Keratinocyte (primary cell): ENCODE results near the gene SH2D4B. TPM values are rescaled to one million over a fixed set of nuclear protein-coding genes. Genes with fewer than 3 reads are reported as not detected.

Source experiments
- DNase-seq: peaks from one replicate; pipeline ENCODE4 v3.0.0-alpha.2; 2011; ENCODE audit warnings: low read depth, missing footprints, low spot score
- FAIRE-seq: peaks from 2 replicates; lab custom pipeline; 2011; peaks lifted over from hg19 to GRCh38; lab: Jason Lieb, UNC
- H2AFZ ChIP-seq: 2 replicates; pipeline ENCODE4 v1.6.0; 2012; ENCODE audit warnings: low read length, control low read depth, inconsistent platforms; ENCODE audit not compliant: control insufficient read depth
- H3K27ac ChIP-seq: 2 replicates; pipeline ENCODE4 v1.5.1; 2011; ENCODE audit warnings: low read length; ENCODE audit not compliant: control insufficient read depth, insufficient read depth
- H3K27me3 ChIP-seq: 3 replicates; pipeline ENCODE4 v1.6.0; 2011; ENCODE audit warnings: low read length; ENCODE audit not compliant: control insufficient read depth, insufficient read depth; ENCODE audit errors: extremely low read depth
- H3K36me3 ChIP-seq, 2 experiments: 2 replicates in 1 of 2; 3 replicates in 1 of 2; pipeline ENCODE4 v1.5.1; 2011; ENCODE audit warnings: low read length in 2 of 2, mild to moderate bottlenecking in 1 of 2; ENCODE audit not compliant: control insufficient read depth in 2 of 2, insufficient read depth in 2 of 2; ENCODE audit errors: extremely low read depth in 1 of 2
- H3K4me1 ChIP-seq: 3 replicates; pipeline ENCODE4 v1.5.1; 2011; ENCODE audit warnings: low read length; ENCODE audit not compliant: control insufficient read depth, insufficient read depth; ENCODE audit errors: extremely low read depth
- H3K4me2 ChIP-seq: 3 replicates; pipeline ENCODE4 v1.6.0; 2011; ENCODE audit warnings: low read depth, low read length; ENCODE audit not compliant: control insufficient read depth, insufficient read depth; ENCODE audit errors: extremely low read depth
- H3K4me3 ChIP-seq, 3 experiments: fragments of 200-600 bp in 1 of 3; sonication (generic) in 1 of 3; 2 replicates in 2 of 3; 3 replicates in 1 of 3; pipeline ENCODE4 v1.5.1; 2011 to 2016; ENCODE audit warnings: low read length in 3 of 3, mild to moderate bottlenecking in 3 of 3, control low read depth in 2 of 3, inconsistent platforms in 1 of 3, low read depth in 1 of 3, mixed read lengths in 1 of 3, mixed run types in 1 of 3, moderate library complexity in 1 of 3; ENCODE audit not compliant: control insufficient read depth in 2 of 3, insufficient read depth in 2 of 3; ENCODE audit errors: extremely low read depth in 1 of 3
- H3K79me2 ChIP-seq: 2 replicates; pipeline ENCODE4 v1.6.0; 2012; ENCODE audit warnings: low read length; ENCODE audit not compliant: control insufficient read depth, insufficient read depth
- H3K9ac ChIP-seq: 3 replicates; pipeline ENCODE4 v1.6.0; 2011; ENCODE audit warnings: low read length; ENCODE audit not compliant: control insufficient read depth, insufficient read depth; ENCODE audit errors: extremely low read depth
- H3K9me1 ChIP-seq: 3 replicates; pipeline ENCODE4 v1.6.0; 2011; ENCODE audit warnings: low read length; ENCODE audit not compliant: control insufficient read depth, insufficient read depth; ENCODE audit errors: extremely low read depth
- H3K9me3 ChIP-seq: 2 replicates; pipeline ENCODE4 v1.5.1; 2012; ENCODE audit warnings: low read depth, low read length; ENCODE audit not compliant: control insufficient read depth
- H4K20me1 ChIP-seq: 3 replicates; pipeline ENCODE4 v1.6.0; 2011; ENCODE audit warnings: low read length; ENCODE audit not compliant: control insufficient read depth, insufficient read depth; ENCODE audit errors: extremely low read depth
- CTCF ChIP-seq, 3 experiments: IDR thresholded peaks in 1 of 3; conservative IDR thresholded peaks in 1 of 3; optimal IDR thresholded peaks in 1 of 3; 2 replicates in 2 of 3; 3 replicates in 1 of 3; pipeline versions ENCODE3 to v1.5.1; 2011; ENCODE audit warnings: low read length in 3 of 3, mild to moderate bottlenecking in 3 of 3, moderate library complexity in 2 of 3, control low read depth in 1 of 3, inconsistent platforms in 1 of 3; ENCODE audit not compliant: insufficient read depth in 2 of 3; ENCODE audit errors: extremely low read depth in 1 of 3
- EZH2 ChIP-seq: IDR thresholded peaks from one replicate; pipeline ENCODE4 v1.6.1; 2012; ENCODE audit warnings: inconsistent platforms, mild to moderate bottlenecking, low read length, moderate library complexity
- dilution Hi-C: fragments of 300-500 bp; cut with MboI; formaldehyde crosslinking; loops from one replicate; pipeline ENCODE4 v1.7.0; 2020; ENCODE audit warnings: low sequenced_read_pairs; ENCODE audit not compliant: extremely low pct_ligation_motif_present
- polyA plus RNA-seq, 5 experiments: library from polyadenylated mRNA; depleted of rRNA in 3 of 5; stranded (reverse) in 3 of 5; stranded (forward) in 1 of 5; unstranded in 1 of 5; fragments of >200 nt; gene quantifications; 1 replicate in 1 of 5; 2 replicates in 3 of 5; 3 replicates in 1 of 5; pipeline versions ENCODE4 v1.2.1 to v1.2.3, GENCODE V29; 2011 to 2012; ENCODE audit warnings: missing spikeins in 2 of 5, low read depth in 1 of 5, low replicate concordance in 1 of 5

SH2D4B gene
- polyA plus RNA-seq, 1 donor (not counting 4 experiments of a cell fraction or from before 2014, with no cell fraction given): 0.22 TPM

- H2AFZ ChIP-seq: no peak overlapping the region
- no peaks in the 10 kb centered on the region for H3K9me1 ChIP-seq
- H3K9me3 ChIP-seq: no peaks in the 10 kb centered on the region
- H3K36me3 ChIP-seq: no peaks in the 10 kb centered on the region
- no peak overlapping the region for H3K4me3 ChIP-seq
- dilution Hi-C loops: no loop called here
- no peaks in the 10 kb centered on the region for H3K27me3 ChIP-seq
- no peaks in the 10 kb centered on the region for H4K20me1 ChIP-seq
- no peak overlapping the region for H3K9ac ChIP-seq
- TF ChIP-seq EZH2 (no peak), CTCF (optimal IDR thresholded peaks at IDR 0.05 in 1 of 3, IDR thresholded peaks at IDR 0.05 in 1 of 3, conservative IDR thresholded peaks at IDR 0.05 in 1 of 3; ENCODE audit: extremely low read depth in 1 of 3, insufficient read depth in 2 of 3, low read length in 3 of 3) (no peak)
- H3K27ac ChIP-seq: no peak overlapping the region
- FAIRE-seq (no peak), DNase-seq (no peak)
- no peaks in the 10 kb centered on the region for H3K4me1 ChIP-seq
- no peaks in the 10 kb centered on the region for H3K79me2 ChIP-seq
- no peak overlapping the region for H3K4me2 ChIP-seq
These were observed 62.6 kb downstream of the SH2D4B start for GRCh38 chr10:80600256-80600655.

- TF ChIP-seq EZH2 (no peak), CTCF (optimal IDR thresholded peaks at IDR 0.05 in 1 of 3, IDR thresholded peaks at IDR 0.05 in 1 of 3, conservative IDR thresholded peaks at IDR 0.05 in 1 of 3; ENCODE audit: extremely low read depth in 1 of 3, insufficient read depth in 2 of 3, low read length in 3 of 3) (no peak)
- dilution Hi-C loops: no loop called here
- DNase-seq (no peak), FAIRE-seq (no peak)
- no peaks in the 10 kb centered on the region for H3K9me1 ChIP-seq
- no peaks in the 10 kb centered on the region for H3K27me3 ChIP-seq
- H3K36me3 ChIP-seq: no peaks in the 10 kb centered on the region
- no peak overlapping the region for H3K4me2 ChIP-seq
- no peak overlapping the region for H3K9ac ChIP-seq
- H3K4me1 ChIP-seq: no peaks in the 10 kb centered on the region
- H4K20me1 ChIP-seq: no peaks in the 10 kb centered on the region
- H3K4me3 ChIP-seq: no peak overlapping the region
- no peaks in the 10 kb centered on the region for H3K9me3 ChIP-seq
- no peaks in the 10 kb centered on the region for H3K79me2 ChIP-seq
- H3K27ac ChIP-seq: no peak overlapping the region
- no peak overlapping the region for H2AFZ ChIP-seq
These were observed 65.2 kb downstream of the SH2D4B start for GRCh38 chr10:80602881-80603280.
